Type B pancreatic cell (in vitro differentiated cells): Measurements from ENCODE around the gene MRC2. TPM values are rescaled to one million over a fixed set of nuclear protein-coding genes. Genes with fewer than 3 reads are reported as not detected.

ENCODE experiments used
- DNase-seq: peaks from one replicate; pipeline ENCODE4 v3.0.0; 2021; ENCODE audit warnings: mixed read lengths; ENCODE audit not compliant: unreplicated experiment; ENCODE audit errors: extremely low spot score
- H3K27ac Mint-ChIP-seq: 2 replicates; pipeline ENCODE4 v1.8.0; 2021; ENCODE audit warnings: mild to moderate bottlenecking, mixed read lengths
- H3K27me3 Mint-ChIP-seq: 2 replicates; pipeline ENCODE4 v1.8.0; 2021; ENCODE audit warnings: mixed read lengths
- H3K36me3 Mint-ChIP-seq: 2 replicates; pipeline ENCODE4 v1.8.0; 2021; ENCODE audit warnings: mixed read lengths
- H3K4me1 Mint-ChIP-seq: one replicate; pipeline ENCODE4 v1.8.0; 2021; ENCODE audit warnings: mixed read lengths; ENCODE audit not compliant: unreplicated experiment
- H3K4me3 Mint-ChIP-seq: 2 replicates; pipeline ENCODE4 v1.8.0; 2021; ENCODE audit warnings: mild to moderate bottlenecking, mixed read lengths
- H3K9me3 Mint-ChIP-seq: 2 replicates; pipeline ENCODE4 v1.8.0; 2021; ENCODE audit warnings: mixed read lengths
- CTCF ChIP-seq: fragments of 200-600 bp; sonication (generic); conservative IDR thresholded peaks from 2 replicates; pipeline ENCODE4 v1.5.0; 2021; ENCODE audit warnings: antibody characterized with exemption, mild to moderate bottlenecking
- total RNA-seq: library from RNA; stranded (reverse); gene quantifications from 2 replicates; pipeline ENCODE4 v1.2.1, GENCODE V29; 2021; ENCODE audit warnings: low replicate concordance

MRC2 gene
- total RNA-seq, 1 donor from 2014 or later: 52.7 TPM

DNA sequence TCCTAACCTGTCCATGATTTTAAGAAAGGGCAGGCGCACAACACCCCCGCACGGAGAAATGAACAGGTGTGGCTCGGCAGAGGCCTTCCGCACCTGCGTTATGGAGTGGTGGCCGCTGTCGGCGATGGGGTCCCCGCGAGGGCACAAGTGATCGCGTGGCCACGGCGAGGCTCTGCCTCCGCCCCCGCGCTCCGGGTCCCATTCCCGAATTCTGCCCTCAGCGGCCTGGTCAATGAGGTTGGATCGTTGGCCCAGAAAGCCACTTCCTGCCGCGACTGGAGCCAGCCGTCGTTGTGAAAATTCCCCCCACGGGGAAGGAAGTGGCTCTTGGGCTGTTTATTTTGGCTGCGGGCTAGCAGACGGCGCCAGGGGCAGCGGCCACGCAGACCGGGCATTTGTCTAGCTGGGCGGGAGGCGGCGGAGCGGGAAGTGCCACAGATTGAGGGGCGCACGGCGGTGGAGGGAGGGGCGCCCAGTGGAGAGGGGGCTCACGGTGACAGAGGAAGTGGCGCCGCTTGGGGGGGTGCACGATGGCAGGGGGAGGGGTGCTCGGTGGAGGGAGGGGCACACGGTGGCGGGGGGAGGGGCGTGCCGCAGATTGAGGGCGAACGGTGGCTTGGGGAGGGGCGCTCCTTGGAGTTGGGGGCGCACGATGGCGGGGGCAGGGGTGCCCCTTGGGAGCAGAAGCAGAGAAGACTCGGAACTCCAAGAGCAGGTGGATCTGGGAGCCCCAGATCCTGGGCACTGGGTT lies 25.0 kb downstream of the MRC2 start:
- Mint-ChIP-seq H3K4me1 (peaks cover 36% of the 10 kb centered on the region), H3K27me3 (peaks cover 6% of the 10 kb centered on the region), H3K4me3 (peak overlapping the region; percentile 81), H3K36me3 (no peaks in the 10 kb centered on the region), H3K27ac (peak overlapping the region; percentile 55), H3K9me3 (no peaks in the 10 kb centered on the region)
- DNase-seq: no peak
- TF ChIP-seq CTCF: no peak

- H3K4me1 Mint-ChIP-seq: peaks cover 40% of the 10 kb centered on the region
Observed at GRCh38 chr17:62653002-62653825, 25.7 kb downstream of the MRC2 start.

DNA sequence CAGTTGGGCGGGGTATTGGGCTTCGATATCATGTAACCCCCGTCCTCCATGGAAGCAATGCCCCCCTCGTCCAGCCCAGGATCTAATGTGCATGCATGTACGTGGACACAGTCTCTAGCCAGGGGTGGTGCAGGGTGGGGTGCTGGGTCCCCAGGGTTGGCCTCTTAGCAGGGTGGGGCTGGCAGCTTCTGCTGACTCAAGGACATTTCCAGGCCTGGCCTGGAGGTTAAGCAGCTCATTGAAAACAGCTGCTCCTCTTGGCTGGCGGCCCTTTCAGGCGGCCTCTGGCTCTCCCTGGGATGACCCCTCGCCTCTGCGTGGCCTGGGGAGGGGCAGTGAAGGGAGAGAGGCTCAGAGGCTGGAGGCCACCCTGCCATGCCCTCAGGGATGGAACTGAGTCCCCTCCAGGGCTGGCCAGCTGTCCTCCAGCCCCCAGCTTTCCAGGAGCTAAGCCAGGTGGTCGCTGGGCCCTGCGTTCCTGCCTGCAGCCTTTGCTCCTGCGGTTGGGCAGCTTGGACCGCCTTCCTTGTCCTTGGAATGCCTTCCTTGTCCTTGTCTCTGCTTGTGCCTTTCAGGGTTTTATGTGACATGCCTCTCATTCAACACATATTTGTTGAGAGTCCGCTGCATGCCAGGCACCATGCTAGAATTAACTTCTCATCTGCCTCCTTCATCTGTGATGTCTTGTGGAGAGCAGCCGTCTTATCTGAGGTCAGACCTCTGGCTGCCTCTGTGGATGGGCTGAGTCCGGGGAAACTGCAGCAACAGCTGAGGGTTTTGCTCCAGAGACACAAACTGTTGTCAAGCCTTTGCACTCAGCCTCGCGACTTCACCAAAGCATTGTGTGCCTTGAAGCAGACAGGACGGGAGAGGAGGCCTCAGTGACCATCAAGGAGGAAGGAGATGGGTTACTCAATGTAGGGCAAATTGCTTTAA lies 26.6 kb downstream of the MRC2 start:
- H3K4me3 Mint-ChIP-seq: peak overlapping the region; percentile 81
- H3K27ac Mint-ChIP-seq: peak overlapping the region; percentile 50
- H3K9me3 Mint-ChIP-seq: no peaks in the 10 kb centered on the region
- peaks cover 31% of the 10 kb centered on the region for H3K4me1 Mint-ChIP-seq
- no peak for TF ChIP-seq CTCF
- no peak for DNase-seq
- no peaks in the 10 kb centered on the region for H3K36me3 Mint-ChIP-seq
- H3K27me3 Mint-ChIP-seq: peaks cover 6% of the 10 kb centered on the region

More at GRCh38 chr17:62653002-62653825, 25.7 kb downstream of the MRC2 start:
- Mint-ChIP-seq H3K27ac (peak overlapping the region; percentile 50), H3K9me3 (no peaks in the 10 kb centered on the region), H3K27me3 (peaks cover 6% of the 10 kb centered on the region), H3K4me3 (peak overlapping the region; percentile 81), H3K36me3 (no peaks in the 10 kb centered on the region)
- DNase-seq: no peak
- peak; percentile 13 for TF ChIP-seq CTCF

DNA sequence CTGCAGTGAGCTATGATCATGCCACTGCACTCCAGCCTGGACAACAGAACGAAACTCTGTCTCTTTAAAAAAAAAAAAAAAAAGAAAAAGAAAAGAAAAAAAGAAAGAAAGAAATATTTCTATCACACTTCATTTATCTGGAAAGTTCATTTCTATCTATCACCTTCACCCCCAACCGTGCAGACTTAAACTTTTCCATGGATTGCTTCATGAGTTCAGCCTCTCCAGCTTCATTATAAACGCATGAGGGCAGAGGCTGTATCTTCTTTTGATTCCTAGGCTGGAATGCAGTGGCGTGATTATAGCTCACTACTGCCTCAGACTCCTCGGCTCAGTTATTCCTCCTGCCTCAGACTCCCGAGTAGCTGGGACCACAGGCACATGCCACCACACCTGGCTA lies 28.2 kb downstream of the MRC2 start:
- no peaks in the 10 kb centered on the region for H3K36me3 Mint-ChIP-seq
- peaks cover 31% of the 10 kb centered on the region for H3K4me1 Mint-ChIP-seq
- H3K27ac Mint-ChIP-seq: no peak overlapping the region
- DNase-seq: no peak
- no peak overlapping the region for H3K4me3 Mint-ChIP-seq
- peaks cover 6% of the 10 kb centered on the region for H3K27me3 Mint-ChIP-seq
- no peak for TF ChIP-seq CTCF
- H3K9me3 Mint-ChIP-seq: peaks cover under 1% of the 10 kb centered on the region

DNA sequence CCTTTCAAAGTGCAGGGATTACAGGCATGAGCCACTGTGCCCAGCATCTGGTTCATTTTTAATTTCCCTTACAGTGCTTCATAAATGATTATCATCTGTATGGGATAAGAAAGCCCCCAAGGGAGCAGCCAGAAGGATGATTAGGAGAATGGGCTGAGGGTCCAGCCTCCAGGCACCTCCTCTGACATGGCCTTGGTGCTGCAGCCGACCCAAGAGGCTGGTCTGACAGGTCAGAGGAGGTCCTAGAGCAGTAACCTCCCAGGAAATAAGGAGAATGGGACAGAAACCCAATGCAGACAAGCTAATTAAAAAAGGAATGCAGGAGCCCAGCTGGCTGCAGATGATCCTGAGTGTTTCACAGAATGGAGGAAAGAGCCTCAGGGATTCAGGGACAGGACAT lies 29.0 kb downstream of the MRC2 start:
- Mint-ChIP-seq H3K27me3 (peaks cover 6% of the 10 kb centered on the region), H3K36me3 (peaks cover 2% of the 10 kb centered on the region), H3K4me3 (no peak overlapping the region), H3K27ac (no peak overlapping the region), H3K9me3 (peaks cover 6% of the 10 kb centered on the region), H3K4me1 (peaks cover 31% of the 10 kb centered on the region)
- TF ChIP-seq CTCF: no peak
- no peak for DNase-seq
